D721Med (cell line): ENCODE measurements around the gene SHISA5.

Experiments
- DNase-seq: peaks from one replicate; pipeline ENCODE4 v3.0.0; 2011; ENCODE audit warnings: low spot score; ENCODE audit not compliant: insufficient read length
- FAIRE-seq: peaks from 2 replicates; lab custom pipeline; 2011; peaks lifted over from hg19 to GRCh38; lab: Jason Lieb, UNC
- TF ChIP-seq, protein P1 (sequence below): IDR thresholded peaks from 2 replicates; pipeline ENCODE4 v1.5.1; 2012; ENCODE audit warnings: mild to moderate bottlenecking, control low read depth; ENCODE audit not compliant: insufficient read depth; ENCODE audit errors: missing control alignments

SHISA5 gene

GRCh38 chr3:48422272-48422671, 81.7 kb downstream of the SHISA5 start:
- TF ChIP-seq, protein P1, sequence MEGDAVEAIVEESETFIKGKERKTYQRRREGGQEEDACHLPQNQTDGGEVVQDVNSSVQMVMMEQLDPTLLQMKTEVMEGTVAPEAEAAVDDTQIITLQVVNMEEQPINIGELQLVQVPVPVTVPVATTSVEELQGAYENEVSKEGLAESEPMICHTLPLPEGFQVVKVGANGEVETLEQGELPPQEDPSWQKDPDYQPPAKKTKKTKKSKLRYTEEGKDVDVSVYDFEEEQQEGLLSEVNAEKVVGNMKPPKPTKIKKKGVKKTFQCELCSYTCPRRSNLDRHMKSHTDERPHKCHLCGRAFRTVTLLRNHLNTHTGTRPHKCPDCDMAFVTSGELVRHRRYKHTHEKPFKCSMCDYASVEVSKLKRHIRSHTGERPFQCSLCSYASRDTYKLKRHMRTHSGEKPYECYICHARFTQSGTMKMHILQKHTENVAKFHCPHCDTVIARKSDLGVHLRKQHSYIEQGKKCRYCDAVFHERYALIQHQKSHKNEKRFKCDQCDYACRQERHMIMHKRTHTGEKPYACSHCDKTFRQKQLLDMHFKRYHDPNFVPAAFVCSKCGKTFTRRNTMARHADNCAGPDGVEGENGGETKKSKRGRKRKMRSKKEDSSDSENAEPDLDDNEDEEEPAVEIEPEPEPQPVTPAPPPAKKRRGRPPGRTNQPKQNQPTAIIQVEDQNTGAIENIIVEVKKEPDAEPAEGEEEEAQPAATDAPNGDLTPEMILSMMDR, result no peak
- no peak for FAIRE-seq
- DNase-seq, result no peak

- DNase-seq (no peak), FAIRE-seq (no peak)
- TF ChIP-seq, protein P1, result no peak
Measured at GRCh38 chr3:48420561-48420960, 83.4 kb downstream of the SHISA5 start.

DNA sequence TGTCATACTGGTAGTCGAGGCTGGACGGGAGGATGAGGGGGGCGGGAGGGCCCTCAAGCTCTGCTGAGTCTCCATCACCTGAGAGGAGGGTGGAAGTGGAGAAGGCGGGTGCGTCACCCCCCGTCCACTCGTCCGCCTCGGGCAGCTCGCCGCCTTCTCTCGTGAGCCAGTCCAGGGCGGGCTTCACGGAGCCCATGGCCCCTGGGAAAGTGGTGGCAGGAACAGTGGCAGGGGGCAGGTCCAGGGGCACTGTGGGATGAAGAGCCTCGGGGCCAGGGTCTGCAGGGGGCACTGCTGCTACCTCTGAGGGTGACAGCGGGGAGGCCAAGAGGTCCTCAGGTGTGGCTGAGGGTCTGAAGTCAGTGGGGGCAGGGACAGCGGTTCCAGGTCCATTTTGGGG, 84.4 kb downstream of the SHISA5 start:
- TF ChIP-seq, protein P1, result no peak
- no peak for FAIRE-seq
- DNase-seq, result no peak

GRCh38 chr3:48419149-48419548, 84.8 kb downstream of the SHISA5 start:
- DNase-seq (no peak), FAIRE-seq (no peak)
- TF ChIP-seq, protein P1, result no peak

- no peak for DNase-seq
- FAIRE-seq, result no peak
- TF ChIP-seq, protein P1, result no peak
Measured at GRCh38 chr3:48418651-48419050, 85.3 kb downstream of the SHISA5 start.

DNA sequence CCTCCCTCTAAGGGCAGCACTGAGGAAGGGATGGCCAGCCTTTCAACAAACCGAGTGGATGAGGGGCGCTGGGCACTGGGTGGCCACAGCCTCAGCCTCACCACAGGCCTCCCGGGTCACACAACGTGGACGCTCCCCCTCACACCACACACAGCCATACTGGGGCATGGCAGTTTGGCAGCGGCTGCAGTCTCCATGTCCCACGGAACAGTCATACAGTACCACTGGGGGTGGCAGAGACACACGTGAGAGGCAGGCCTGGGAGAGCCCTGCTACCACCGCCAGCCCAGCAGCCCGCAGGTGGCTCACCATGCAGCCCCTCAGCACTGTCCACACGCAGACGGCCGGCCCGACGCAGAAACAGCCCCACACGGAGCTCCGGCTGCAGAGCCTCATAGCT, 85.8 kb downstream of the SHISA5 start:
- DNase-seq (no peak), FAIRE-seq (no peak)
- TF ChIP-seq, protein P1, result no peak
